H9 (cell line): ENCODE data around the gene RPS6KA6. TPM values are rescaled to one million over a fixed set of nuclear protein-coding genes. Genes with fewer than 3 reads are reported as not detected.

Source experiments
- DNase-seq: peaks from one replicate; pipeline ENCODE4 v3.0.0-alpha.2; 2017
- H2AFZ ChIP-seq: one replicate; pipeline ENCODE4 v1.6.1; 2013; ENCODE audit warnings: mild to moderate bottlenecking, low read length, control low read depth, moderate library complexity
- H2AK5ac ChIP-seq: 2 replicates; pipeline ENCODE4 v1.6.1; 2013; ENCODE audit warnings: low read length, control low read depth, mixed read lengths; ENCODE audit not compliant: insufficient read length
- H2BK120ac ChIP-seq: one replicate; pipeline ENCODE4 v1.6.1; 2013; ENCODE audit warnings: low read depth, mild to moderate bottlenecking, low read length, control low read depth, inconsistent platforms; ENCODE audit not compliant: poor library complexity, severe bottlenecking
- H2BK12ac ChIP-seq: 2 replicates; pipeline ENCODE4 v1.6.1; 2013; ENCODE audit warnings: low read length, control low read depth, mixed read lengths, low read depth; ENCODE audit not compliant: insufficient read length
- H2BK15ac ChIP-seq: 2 replicates; pipeline ENCODE4 v1.6.1; 2013; ENCODE audit warnings: low read depth, low read length, control low read depth
- H2BK20ac ChIP-seq: one replicate; pipeline ENCODE4 v1.6.1; 2013; ENCODE audit warnings: low read depth, mild to moderate bottlenecking, low read length, control low read depth, inconsistent platforms; ENCODE audit not compliant: poor library complexity, severe bottlenecking
- H2BK5ac ChIP-seq: 2 replicates; pipeline ENCODE4 v1.6.1; 2013; ENCODE audit warnings: low read length, control low read depth, mixed read lengths; ENCODE audit not compliant: insufficient read length
- H3K14ac ChIP-seq: 2 replicates; pipeline ENCODE4 v1.6.1; 2013; ENCODE audit warnings: low read length, control low read depth; ENCODE audit not compliant: insufficient read depth
- H3K18ac ChIP-seq: 2 replicates; pipeline ENCODE4 v1.6.1; 2013; ENCODE audit warnings: low read depth, mild to moderate bottlenecking, mixed read lengths, low read length, control low read depth; ENCODE audit not compliant: insufficient read length
- H3K23ac ChIP-seq: 2 replicates; pipeline ENCODE4 v1.6.1; 2013; ENCODE audit warnings: low read length, control low read depth, mixed read lengths, low read depth; ENCODE audit not compliant: insufficient read length
- H3K23me2 ChIP-seq: 2 replicates; pipeline ENCODE4 v1.6.1; 2013; ENCODE audit warnings: low read depth, mild to moderate bottlenecking, mixed read lengths, low read length, control low read depth; ENCODE audit not compliant: insufficient read length, poor library complexity, severe bottlenecking
- H3K27ac ChIP-seq: 2 replicates; pipeline ENCODE4 v1.5.1; 2013; ENCODE audit warnings: low read length, control low read depth, mixed read lengths, low read depth; ENCODE audit not compliant: insufficient read length
- H3K27me3 ChIP-seq: 2 replicates; pipeline ENCODE4 v1.6.1; 2013; ENCODE audit warnings: low read length, control low read depth, inconsistent platforms; ENCODE audit not compliant: insufficient read depth
- H3K4ac ChIP-seq: 2 replicates; pipeline ENCODE4 v1.6.1; 2013; ENCODE audit warnings: low read depth, mild to moderate bottlenecking, control low read depth, inconsistent platforms, low read length, moderate library complexity
- H3K4me1 ChIP-seq: 2 replicates; pipeline ENCODE4 v1.6.1; 2013; ENCODE audit warnings: low read length, control low read depth, inconsistent platforms; ENCODE audit not compliant: insufficient read depth
- H3K4me2 ChIP-seq: 2 replicates; pipeline ENCODE4 v1.6.1; 2013; ENCODE audit warnings: low read length, control low read depth, mixed read lengths; ENCODE audit not compliant: insufficient read length, insufficient read depth
- H3K56ac ChIP-seq: 2 replicates; pipeline ENCODE4 v1.6.1; 2013; ENCODE audit warnings: low read depth, mild to moderate bottlenecking, mixed read lengths, low read length, control low read depth; ENCODE audit not compliant: insufficient read length
- H3K79me1 ChIP-seq: 2 replicates; pipeline ENCODE4 v1.6.1; 2013; ENCODE audit warnings: low read depth, mild to moderate bottlenecking, moderate library complexity, low read length, control low read depth, inconsistent platforms; ENCODE audit not compliant: insufficient read depth, poor library complexity, severe bottlenecking
- H3K79me2 ChIP-seq: 2 replicates; pipeline ENCODE4 v1.6.1; 2013; ENCODE audit warnings: low read length, control low read depth, inconsistent platforms; ENCODE audit not compliant: insufficient read depth
- H3K9ac ChIP-seq: 2 replicates; pipeline ENCODE4 v1.6.1; 2013; ENCODE audit warnings: low read length, control low read depth, mixed read lengths; ENCODE audit not compliant: insufficient read length; ENCODE audit errors: extremely low read depth
- H3K9me3 ChIP-seq: one replicate; pipeline ENCODE4 v1.6.1; 2013; ENCODE audit warnings: low read depth, low read length, inconsistent platforms; ENCODE audit not compliant: control insufficient read depth
- H3T11ph ChIP-seq: one replicate; pipeline ENCODE4 v1.6.1; 2013; ENCODE audit warnings: mild to moderate bottlenecking, low read length, control low read depth, inconsistent platforms
- H4K20me1 ChIP-seq: one replicate; pipeline ENCODE4 v1.6.1; 2013; ENCODE audit not compliant: control insufficient read depth, insufficient read length, insufficient read depth
- H4K5ac ChIP-seq: 2 replicates; pipeline ENCODE4 v1.6.1; 2013; ENCODE audit warnings: low read depth, mild to moderate bottlenecking, mixed read lengths, low read length, control low read depth; ENCODE audit not compliant: insufficient read length
- H4K8ac ChIP-seq: replicated peaks from 2 replicates; pipeline ENCODE4 v1.6.1; 2013; ENCODE audit warnings: low read length, control low read depth, mixed read lengths, low read depth; ENCODE audit not compliant: insufficient read length
- H4K91ac ChIP-seq: 2 replicates; pipeline ENCODE4 v1.6.1; 2013; ENCODE audit warnings: low read depth, mild to moderate bottlenecking, moderate library complexity, mixed read lengths, low read length, control low read depth; ENCODE audit not compliant: insufficient read length
- H3K27ac Mint-ChIP-seq, 3 experiments: 2 replicates in 2 of 3; 3 replicates in 1 of 3; pipeline ENCODE4 v1.8.0; 2020 to 2021; ENCODE audit warnings: mixed read lengths in 3 of 3, mild to moderate bottlenecking in 1 of 3, moderate library complexity in 1 of 3
- H3K27me3 Mint-ChIP-seq: 2 replicates; pipeline ENCODE4 v1.8.0; 2021; ENCODE audit warnings: low read depth, mild to moderate bottlenecking, moderate library complexity, mixed read lengths
- H3K36me3 Mint-ChIP-seq, 3 experiments: 2 replicates in 2 of 3; 3 replicates in 1 of 3; pipeline ENCODE4 v1.8.0; 2020 to 2021; ENCODE audit warnings: low read depth in 3 of 3, mixed read lengths in 3 of 3; ENCODE audit not compliant: insufficient read depth in 1 of 3
- H3K4me1 Mint-ChIP-seq, 2 experiments: 2 replicates each; pipeline ENCODE4 v1.8.0; 2020; ENCODE audit warnings: mixed read lengths in 2 of 2
- H3K4me3 Mint-ChIP-seq, 2 experiments: 2 replicates in 1 of 2; 3 replicates in 1 of 2; pipeline ENCODE4 v1.8.0; 2020 to 2021; ENCODE audit warnings: mild to moderate bottlenecking in 2 of 2, mixed read lengths in 2 of 2, moderate library complexity in 1 of 2
- H3K9me3 Mint-ChIP-seq, 2 experiments: 2 replicates in 1 of 2; 3 replicates in 1 of 2; pipeline ENCODE4 v1.8.0; 2020; ENCODE audit warnings: mild to moderate bottlenecking in 2 of 2, mixed read lengths in 2 of 2, moderate library complexity in 1 of 2
- CTCF ChIP-seq: fragments of 200-600 bp; sonication (generic); conservative IDR thresholded peaks from 3 replicates; pipeline ENCODE4 v1.8.0; 2021; ENCODE audit warnings: antibody characterized with exemption, mild to moderate bottlenecking
- WGBS: extraction: QIAGEN DNeasy Blood & Tissue Kit; methylation state at CpG from one replicate; pipeline ENCODE4 v1.1.7; 2013; ENCODE audit warnings: missing lambda C conversion rate, low lambda C conversion rate, mixed read lengths; ENCODE audit not compliant: insufficient read length; ENCODE audit errors: extremely low coverage; 5-methylcytosine and 5-hydroxymethylcytosine counted together
- total RNA-seq: library from RNA; stranded (reverse); gene quantifications from 2 replicates; pipeline ENCODE4 v1.2.1, GENCODE V29; 2021

Gene RPS6KA6
- total RNA-seq, 1 experiment from 2014 or later: 12.1 TPM

- Histone ChIP-seq H3K4ac (no peak overlapping the region), H3K27ac (no peak overlapping the region), H2BK20ac (no peak overlapping the region), H2BK15ac (no peak overlapping the region), H2AFZ (no peak overlapping the region), H3K9ac (no peak overlapping the region), H3K27me3 (no peaks in the 10 kb centered on the region), H4K8ac (no peak overlapping the region), H3K23me2 (no peaks in the 10 kb centered on the region), H4K5ac (no peak overlapping the region), H3K9me3 (peaks cover 11% of the 10 kb centered on the region), H4K91ac (no peak overlapping the region), H3K56ac (no peak overlapping the region), H3T11ph (no peak overlapping the region), H3K23ac (no peak overlapping the region), H3K79me1 (no peaks in the 10 kb centered on the region), H2AK5ac (no peak overlapping the region), H3K14ac (no peak overlapping the region), H2BK12ac (no peak overlapping the region), H3K4me1 (no peaks in the 10 kb centered on the region), H2BK5ac (no peak overlapping the region), H3K79me2 (no peaks in the 10 kb centered on the region), H3K4me2 (no peak overlapping the region), H4K20me1 (no peaks in the 10 kb centered on the region), H2BK120ac (no peak overlapping the region), H3K18ac (no peak overlapping the region)
- no peak for TF ChIP-seq CTCF
- Mint-ChIP-seq H3K36me3 (peaks cover 17 to 18% (median 17%) of the 10 kb centered on the region in 3 experiments), H3K27ac (peak overlapping the region in 1 of 3 experiments; percentile 62; a peak in 1 of 7 replicates), H3K27me3 (no peaks in the 10 kb centered on the region), H3K4me3 (no peak overlapping the region), H3K4me1 (no peaks in the 10 kb centered on the region), H3K9me3 (peaks cover 50 to 54% of the 10 kb centered on the region in 2 experiments)
- WGBS: no CpG with 5 or more reads among the region's 5 CpGs
- DNase-seq: peak; percentile 13
Observed at GRCh38 chrX:84108584-84108983, 79.4 kb downstream of the RPS6KA6 start.
